ENCODE measurements around the gene HDAC1.
"Not testable (repeated sequence)": the region's sequence is repeated elsewhere in the genome, so short reads cannot be mapped to it uniquely, and the experiment has no call there.

HDAC1 gene

GRCh38 chr1:32291708-32292538 lies at the start of gene HDAC1:
HDAC1 (plus strand) TSS chr1:32292083; CDS start chr1:32292170, 87 bp downstream.
- peak; percentile 58 for DNase-seq

GRCh38 chr1:32242341-32242851 lies 49.5 kb upstream of the HDAC1 start:
- no peak for DNase-seq

GRCh38 chr1:32246888-32247273 lies 45.0 kb upstream of the HDAC1 start, which contains the start of gene FAM167B:
FAM167B (plus strand) TSS chr1:32247222; CDS start chr1:32247422, 200 bp downstream.
- DNase-seq: no peak

- DNase-seq: no peak
Observed at GRCh38 chr1:32247452-32247851, 44.4 kb upstream of the HDAC1 start.

- no peak for DNase-seq
Observed at GRCh38 chr1:32247983-32248889, 43.6 kb upstream of the HDAC1 start.

- DNase-seq: no peak
Observed at GRCh38 chr1:32249831-32250525, 41.9 kb upstream of the HDAC1 start.

- no peak for DNase-seq
Observed at GRCh38 chr1:32250893-32251716, 40.8 kb upstream of the HDAC1 start, which contains the start of gene LCK. LCK (plus strand) TSS chr1:32251265; CDS start chr1:32274330, 23,065 bp downstream.

- DNase-seq: no peak
Observed at GRCh38 chr1:32255072-32256071, 36.5 kb upstream of the HDAC1 start.

GRCh38 chr1:32256473-32257226 lies 35.2 kb upstream of the HDAC1 start:
- DNase-seq: no peak

- no peak for DNase-seq
Observed at GRCh38 chr1:32257227-32257508, 34.7 kb upstream of the HDAC1 start.

GRCh38 chr1:32263236-32263593 lies 28.7 kb upstream of the HDAC1 start:
- DNase-seq: not testable (repeated sequence)

- no peak for DNase-seq
Observed at GRCh38 chr1:32263744-32264143, 28.1 kb upstream of the HDAC1 start.

GRCh38 chr1:32265846-32266245 lies 26.0 kb upstream of the HDAC1 start:
- DNase-seq: no peak

- DNase-seq: no peak
Observed at GRCh38 chr1:32266921-32267591, 24.8 kb upstream of the HDAC1 start.

GRCh38 chr1:32269744-32270143 lies 22.1 kb upstream of the HDAC1 start:
- no peak for DNase-seq

- no peak for DNase-seq
Observed at GRCh38 chr1:32272557-32273390, 19.1 kb upstream of the HDAC1 start.

GRCh38 chr1:32273391-32274208 lies 18.3 kb upstream of the HDAC1 start:
- no peak for DNase-seq
